K562 (cell line): ENCODE results near the gene FGF21. TPM values are rescaled to one million over a fixed set of nuclear protein-coding genes. Genes with fewer than 3 reads are reported as not detected.
A peak's percentile ranks its signal among the peaks of the same experiment; 100 is the strongest.

Source experiments
- ATAC-seq: fragments of 200-7000 bp; cut with Tn5 transposase; 3 replicates; pipeline ENCODE4 v1.9.1; 2020; ENCODE audit warnings: moderate library complexity
- BruUV-seq: library from RNA; stranded (reverse); fragments of 400-500 nt; replicated peaks from 2 replicates; lab custom pipeline; 2021; lab: Mats Ljungman, UMichigan
- CTCF ChIA-PET: fragments of 300-600 bp; formaldehyde crosslinking; extraction: SDS; loops from one replicate; lab custom pipeline; 2021; ENCODE audit warnings: low intra/inter-chr PET ratio; lab: Yijun Ruan, JAX
- POLR2A ChIA-PET: fragments of 300-600, 350-650 bp; sonication (Branson Sonifier 250); formaldehyde crosslinking; extraction: SDS; loops from one replicate; lab custom pipeline; 2021; ENCODE audit warnings: antibody characterized with exemption, inconsistent platforms; lab: Yijun Ruan, JAX
- DNase-seq, 4 experiments: peaks; one replicate each; pipeline versions ENCODE4 v3.0.0 to v3.0.0-alpha.2; 2011 to 2018; ENCODE audit warnings: low spot score in 3 of 4, mixed read lengths in 3 of 4; ENCODE audit errors: extremely low read depth in 1 of 4
- FAIRE-seq: peaks from 2 replicates; lab custom pipeline; 2011; peaks lifted over from hg19 to GRCh38; lab: Jason Lieb, UNC
- H2AFZ ChIP-seq: 2 replicates; pipeline ENCODE4 v1.6.0; 2011; ENCODE audit warnings: low read depth, low read length, control low read depth, inconsistent platforms
- H3K27ac ChIP-seq: fragments of 200-600 bp; 3 replicates; pipeline ENCODE4 v1.8.0; 2011; ENCODE audit warnings: low read depth, mild to moderate bottlenecking, control low read depth, inconsistent platforms, low read length, moderate library complexity, mixed read lengths; ENCODE audit errors: extremely low read depth
- H3K27me3 ChIP-seq, 2 experiments: fragments of 300-600 bp in 1 of 2; 2 replicates in 1 of 2; 3 replicates in 1 of 2; pipeline versions ENCODE4 v1.6.0 to v1.8.0; 2011; ENCODE audit warnings: inconsistent platforms in 2 of 2, low read length in 2 of 2, mild to moderate bottlenecking in 1 of 2, mixed read lengths in 1 of 2, moderate library complexity in 1 of 2; ENCODE audit not compliant: control insufficient read depth in 2 of 2, insufficient read depth in 2 of 2
- H3K36me3 ChIP-seq: fragments of 300-600 bp; 3 replicates; pipeline ENCODE4 v1.8.0; 2011; ENCODE audit warnings: mild to moderate bottlenecking, low read length, inconsistent platforms; ENCODE audit not compliant: control insufficient read depth, insufficient read depth
- H3K4me1 ChIP-seq, 2 experiments: fragments of 200-600 bp in 1 of 2; replicated peaks in 1 of 2; 2 replicates in 1 of 2; 3 replicates in 1 of 2; pipeline versions ENCODE4 v1.5.1 to v1.8.0; 2011; ENCODE audit warnings: inconsistent platforms in 2 of 2, low read length in 2 of 2, mild to moderate bottlenecking in 1 of 2, mixed read lengths in 1 of 2, moderate library complexity in 1 of 2; ENCODE audit not compliant: control insufficient read depth in 2 of 2, insufficient read depth in 2 of 2
- H3K4me2 ChIP-seq: 2 replicates; pipeline ENCODE4 v1.6.1; 2011; ENCODE audit warnings: low read length, control low read depth, inconsistent platforms, mixed read lengths; ENCODE audit not compliant: insufficient read depth
- H3K4me3 ChIP-seq: fragments of 200-600 bp; sonication (generic), shearing (Covaris generic); 2 replicates; pipeline ENCODE4 v1.5.1; 2016; ENCODE audit warnings: control low read depth, inconsistent platforms
- H3K79me2 ChIP-seq: fragments of 200-600 bp; 3 replicates; pipeline ENCODE4 v1.8.0; 2011; ENCODE audit warnings: low read length, inconsistent platforms; ENCODE audit not compliant: control insufficient read depth, insufficient read depth
- H3K9ac ChIP-seq, 2 experiments: 2 replicates each; pipeline versions ENCODE4 v1.6.0 to v1.6.1; 2011; ENCODE audit warnings: low read depth in 2 of 2, low read length in 2 of 2, control low read depth in 1 of 2, inconsistent platforms in 1 of 2, mild to moderate bottlenecking in 1 of 2, mixed read lengths in 1 of 2; ENCODE audit not compliant: insufficient read depth in 1 of 2
- H3K9me1 ChIP-seq: one replicate; pipeline ENCODE4 v1.6.0; 2011; ENCODE audit warnings: inconsistent platforms, mild to moderate bottlenecking, low read length, moderate library complexity; ENCODE audit not compliant: control insufficient read depth, insufficient read depth
- H3K9me3 ChIP-seq: replicated peaks from 2 replicates; pipeline ENCODE4 v1.5.1; 2011; ENCODE audit warnings: low read depth, low read length, inconsistent platforms; ENCODE audit not compliant: control insufficient read depth, insufficient read depth
- H4K20me1 ChIP-seq: replicated peaks from 2 replicates; pipeline ENCODE4 v1.6.1; 2011; ENCODE audit warnings: low read length, inconsistent platforms, mixed read lengths; ENCODE audit not compliant: control insufficient read depth, insufficient read depth
- CREM ChIP-seq: IDR thresholded peaks from 2 replicates; pipeline ENCODE4 v1.6.1; 2014; ENCODE audit warnings: antibody characterized with exemption, low read depth
- DLX4 ChIP-seq: fragments of 250-450 bp; sonication (Bioruptor Pico); IDR thresholded peaks from 2 replicates; pipeline ENCODE4 v1.6.1; 2021; ENCODE audit warnings: mild to moderate bottlenecking
- FOXA3 ChIP-seq, 2 experiments: fragments of 450-650 bp in 1 of 2; sonication (generic) in 1 of 2; formaldehyde crosslinking; IDR thresholded peaks in 1 of 2; conservative IDR thresholded peaks in 1 of 2; 2 replicates each; pipeline versions ENCODE4 v1.4.0 to v1.8.0; 2020 to 2022; ENCODE audit warnings: mild to moderate bottlenecking in 2 of 2, missing genetic modification reagents in 1 of 2
- FOXP1 ChIP-seq: sonication (generic); formaldehyde crosslinking; IDR thresholded peaks from 2 replicates; pipeline ENCODE4 v1.8.0; 2022; ENCODE audit warnings: mild to moderate bottlenecking, missing genetic modification reagents
- GABPB1 ChIP-seq: sonication (generic); formaldehyde crosslinking; IDR thresholded peaks from 2 replicates; pipeline ENCODE4 v1.8.0; 2022; ENCODE audit warnings: mild to moderate bottlenecking, missing genetic modification reagents
- JUND ChIP-seq, 2 experiments: IDR thresholded peaks; 2 replicates in 1 of 2; 3 replicates in 1 of 2; pipeline ENCODE4 v1.6.1; 2011; ENCODE audit warnings: borderline replicate concordance in 2 of 2, low read depth in 2 of 2, low read length in 2 of 2, improper control_type of control experiment in 1 of 2, missing biosample characterization in 1 of 2, missing genetic modification characterization in 1 of 2, missing genetic modification reagents in 1 of 2
- MAFF ChIP-seq: IDR thresholded peaks from 2 replicates; pipeline ENCODE4 v1.6.1; 2012; ENCODE audit warnings: low read length, improper control_type of control experiment
- MAFG ChIP-seq: fragments of 450-650 bp; conservative IDR thresholded peaks from 2 replicates; pipeline ENCODE4 v1.6.1; 2016; ENCODE audit warnings: missing genetic modification characterization, missing compliant biosample characterization
- MAFK ChIP-seq: IDR thresholded peaks from 2 replicates; pipeline ENCODE4 v1.6.1; 2011; ENCODE audit warnings: low read length, improper control_type of control experiment
- MAZ ChIP-seq, 2 experiments: fragments of 450-650 bp in 1 of 2; sonication (generic) in 1 of 2; formaldehyde crosslinking; IDR thresholded peaks in 1 of 2; conservative IDR thresholded peaks in 1 of 2; 2 replicates each; pipeline versions ENCODE4 v1.4.0 to v1.5.0; 2020; ENCODE audit warnings: mild to moderate bottlenecking in 1 of 2, missing genetic modification reagents in 1 of 2
- NFE2 ChIP-seq: IDR thresholded peaks from 2 replicates; pipeline ENCODE4 v1.6.1; 2014; ENCODE audit warnings: antibody characterized with exemption, low read depth
- NRF1 ChIP-seq, 2 experiments: fragments of 450-650 bp; IDR thresholded peaks in 1 of 2; conservative IDR thresholded peaks in 1 of 2; 2 replicates each; pipeline ENCODE4 v1.6.1; 2014; ENCODE audit warnings: mild to moderate bottlenecking in 2 of 2
- SNIP1 ChIP-seq: fragments of 450-650 bp; IDR thresholded peaks from 2 replicates; pipeline ENCODE4 v1.7.1; 2017; ENCODE audit warnings: low read depth, mild to moderate bottlenecking
- THRAP3 ChIP-seq: fragments of 450-650 bp; IDR thresholded peaks from 2 replicates; pipeline ENCODE4 v1.6.1; 2016; ENCODE audit warnings: mild to moderate bottlenecking, inconsistent platforms, borderline replicate concordance
- ZBTB2 ChIP-seq: fragments of 450-650 bp; IDR thresholded peaks from 2 replicates; pipeline ENCODE4 v1.6.1; 2016; ENCODE audit warnings: antibody characterized with exemption
- WGBS: fragments of 100-300 bp; shearing (Covaris generic); methylation state at CpG from one replicate; pipeline ENCODE4 v1.1.6; 2016; ENCODE audit warnings: low coverage, mixed read lengths; ENCODE audit not compliant: insufficient coverage; ENCODE audit errors: missing lambda C conversion rate; 5-methylcytosine and 5-hydroxymethylcytosine counted together
- in situ Hi-C: fragments of 300-500 bp; cut with MboI; formaldehyde crosslinking; loops from 4 replicates; pipeline ENCODE4 v1.15.0; 2018; ENCODE audit warnings: inconsistent platforms, mixed read lengths
- intact Hi-C: fragments of 100-400 bp; cut with micrococcal nuclease; formaldehyde crosslinking; loops from 2 replicates; pipeline ENCODE4 v1.14.2; 2022
- polyA plus RNA-seq, 8 experiments: library from polyadenylated mRNA; depleted of rRNA in 4 of 8; stranded (reverse) in 5 of 8; unstranded in 3 of 8; fragments of >200 nt; fragmentation: Nextera tagmentation in 2 of 8; fragmentation: Illumina TruSeq in 1 of 8; extraction: Ambion mirVana in 2 of 8; extraction: Trizol in 1 of 8; gene quantifications; 2 replicates each; pipeline versions ENCODE4 v1.2.1 to v1.2.3, GENCODE V29; 2011 to 2014; ENCODE audit warnings: inconsistent platforms in 1 of 8, missing spikeins in 1 of 8
- total RNA-seq, 7 experiments: library from RNA; depleted of rRNA in 6 of 7; stranded (reverse); fragments of >200 nt in 6 of 7; fragmentation: Illumina TruSeq in 2 of 7; extraction: Trizol in 2 of 7; gene quantifications; 2 replicates each; pipeline versions ENCODE4 v1.2.1 to v1.2.3, GENCODE V29; 2011 to 2021; ENCODE audit warnings: low replicate concordance in 1 of 7

FGF21 gene
- total and polyA plus RNA-seq, 9 of the 15 experiments (the other 6 are each of a cell fraction or from before 2014, with no cell fraction given), result 0.04 to 0.77 (median 0.09) TPM; not detected in 6

GRCh38 chr19:48806818-48807589, 51.7 kb downstream of the FGF21 start:
- Histone ChIP-seq H3K36me3 (peaks cover 36% of the 10 kb centered on the region; the same call in 1 of the 3 replicates), H3K79me2 (peaks cover 53% of the 10 kb centered on the region), H3K4me2 (peak overlapping the region; percentile 39), H4K20me1 (0 out of 2 replicates have a peak, but pooled peaks cover 3% of the 10 kb centered on the region), H3K27ac (peak overlapping the region; percentile 72), H3K9me1 (peaks cover 3% of the 10 kb centered on the region), H3K4me1 (peaks cover 24 to 50% of the 10 kb centered on the region in 2 experiments), H3K9me3 (no peaks in the 10 kb centered on the region), H3K4me3 (no peak overlapping the region), H2AFZ (no peak overlapping the region), H3K27me3 (no peaks in the 10 kb centered on the region), H3K9ac (peak overlapping the region; percentile 47 to 86; a peak in 3 of 4 replicates)
- ChIA-PET POLR2A (interaction anchor here (0.6 to 2.1 kb wide), 11 partner anchors 8 to 176 kb away, joined by 3 to 14 read pairs (median 4); partner anchors contain the start of genes FTL and IZUMO1), CTCF (no interaction called here)
- in situ Hi-C loops (no loop called here), intact Hi-C loops (no loop called here)
- 49% methylated on average over 16 of the region's 17 CpGs for WGBS
- BruUV-seq, result no TSS peak
- DNase-seq (peak; percentile 46 to 75 (median 60)), ATAC-seq (peak; percentile 70), FAIRE-seq (peak; percentile 92)
- TF ChIP-seq DLX4, result no peak
- peak in 1 of 2 experiments; percentile 18; a peak in 1 of 4 replicates for TF ChIP-seq NRF1 (conservative IDR thresholded peaks at IDR 0.05 in 1 of 2, IDR thresholded peaks at IDR 0.05 in 1 of 2)
- TF ChIP-seq MAFF, result peak; percentile 76
- TF ChIP-seq FOXP1 (CRISPR knock-in tag), result no peak
- TF ChIP-seq ZBTB2, result 0 out of 2 replicates have a peak, but pooled peaks have one; percentile 47
- TF ChIP-seq CREM, result 0 out of 2 replicates have a peak, but pooled peaks have one; percentile 6
- TF ChIP-seq GABPB1 (CRISPR knock-in tag), result 0 out of 2 replicates have a peak, but pooled peaks have one; percentile 27
- TF ChIP-seq JUND (IDR thresholded peaks at IDR 0.05; ENCODE audit: borderline replicate concordance, low read depth, low read length), result peak; percentile 19; the same call in 1 of the 2 replicates
- no peak for TF ChIP-seq JUND (tag; IDR thresholded peaks at IDR 0.05; ENCODE audit: borderline replicate concordance, low read depth, low read length)
- no peak for TF ChIP-seq MAZ (CRISPR knock-in tag; conservative IDR thresholded peaks at IDR 0.05 in 1 of 2, IDR thresholded peaks at IDR 0.05 in 1 of 2)
- no peak for TF ChIP-seq FOXA3 (CRISPR knock-in tag; conservative IDR thresholded peaks at IDR 0.05 in 1 of 2, IDR thresholded peaks at IDR 0.05 in 1 of 2)
- peak; percentile 92 for TF ChIP-seq MAFK
- no peak for TF ChIP-seq THRAP3
- no peak for TF ChIP-seq SNIP1
- TF ChIP-seq NFE2, result peak; percentile 87
- TF ChIP-seq MAFG, result peak; percentile 82
